H9 (cell line): ENCODE results near the gene DGKE. TPM values are rescaled to one million over a fixed set of nuclear protein-coding genes. Genes with fewer than 3 reads are reported as not detected.

ENCODE experiments used
- DNase-seq: peaks from one replicate; pipeline ENCODE4 v3.0.0-alpha.2; 2017
- H2AFZ ChIP-seq: one replicate; pipeline ENCODE4 v1.6.1; 2013; ENCODE audit warnings: mild to moderate bottlenecking, low read length, control low read depth, moderate library complexity
- H2AK5ac ChIP-seq: 2 replicates; pipeline ENCODE4 v1.6.1; 2013; ENCODE audit warnings: low read length, control low read depth, mixed read lengths; ENCODE audit not compliant: insufficient read length
- H2BK120ac ChIP-seq: one replicate; pipeline ENCODE4 v1.6.1; 2013; ENCODE audit warnings: low read depth, mild to moderate bottlenecking, low read length, control low read depth, inconsistent platforms; ENCODE audit not compliant: poor library complexity, severe bottlenecking
- H2BK12ac ChIP-seq: 2 replicates; pipeline ENCODE4 v1.6.1; 2013; ENCODE audit warnings: low read length, control low read depth, mixed read lengths, low read depth; ENCODE audit not compliant: insufficient read length
- H2BK15ac ChIP-seq: 2 replicates; pipeline ENCODE4 v1.6.1; 2013; ENCODE audit warnings: low read depth, low read length, control low read depth
- H2BK20ac ChIP-seq: one replicate; pipeline ENCODE4 v1.6.1; 2013; ENCODE audit warnings: low read depth, mild to moderate bottlenecking, low read length, control low read depth, inconsistent platforms; ENCODE audit not compliant: poor library complexity, severe bottlenecking
- H2BK5ac ChIP-seq: 2 replicates; pipeline ENCODE4 v1.6.1; 2013; ENCODE audit warnings: low read length, control low read depth, mixed read lengths; ENCODE audit not compliant: insufficient read length
- H3K14ac ChIP-seq: 2 replicates; pipeline ENCODE4 v1.6.1; 2013; ENCODE audit warnings: low read length, control low read depth; ENCODE audit not compliant: insufficient read depth
- H3K18ac ChIP-seq: 2 replicates; pipeline ENCODE4 v1.6.1; 2013; ENCODE audit warnings: low read depth, mild to moderate bottlenecking, mixed read lengths, low read length, control low read depth; ENCODE audit not compliant: insufficient read length
- H3K23ac ChIP-seq: 2 replicates; pipeline ENCODE4 v1.6.1; 2013; ENCODE audit warnings: low read length, control low read depth, mixed read lengths, low read depth; ENCODE audit not compliant: insufficient read length
- H3K23me2 ChIP-seq: 2 replicates; pipeline ENCODE4 v1.6.1; 2013; ENCODE audit warnings: low read depth, mild to moderate bottlenecking, mixed read lengths, low read length, control low read depth; ENCODE audit not compliant: insufficient read length, poor library complexity, severe bottlenecking
- H3K27ac ChIP-seq: 2 replicates; pipeline ENCODE4 v1.5.1; 2013; ENCODE audit warnings: low read length, control low read depth, mixed read lengths, low read depth; ENCODE audit not compliant: insufficient read length
- H3K27me3 ChIP-seq: 2 replicates; pipeline ENCODE4 v1.6.1; 2013; ENCODE audit warnings: low read length, control low read depth, inconsistent platforms; ENCODE audit not compliant: insufficient read depth
- H3K4ac ChIP-seq: 2 replicates; pipeline ENCODE4 v1.6.1; 2013; ENCODE audit warnings: low read depth, mild to moderate bottlenecking, control low read depth, inconsistent platforms, low read length, moderate library complexity
- H3K4me1 ChIP-seq: 2 replicates; pipeline ENCODE4 v1.6.1; 2013; ENCODE audit warnings: low read length, control low read depth, inconsistent platforms; ENCODE audit not compliant: insufficient read depth
- H3K4me2 ChIP-seq: 2 replicates; pipeline ENCODE4 v1.6.1; 2013; ENCODE audit warnings: low read length, control low read depth, mixed read lengths; ENCODE audit not compliant: insufficient read length, insufficient read depth
- H3K56ac ChIP-seq: 2 replicates; pipeline ENCODE4 v1.6.1; 2013; ENCODE audit warnings: low read depth, mild to moderate bottlenecking, mixed read lengths, low read length, control low read depth; ENCODE audit not compliant: insufficient read length
- H3K79me1 ChIP-seq: 2 replicates; pipeline ENCODE4 v1.6.1; 2013; ENCODE audit warnings: low read depth, mild to moderate bottlenecking, moderate library complexity, low read length, control low read depth, inconsistent platforms; ENCODE audit not compliant: insufficient read depth, poor library complexity, severe bottlenecking
- H3K79me2 ChIP-seq: 2 replicates; pipeline ENCODE4 v1.6.1; 2013; ENCODE audit warnings: low read length, control low read depth, inconsistent platforms; ENCODE audit not compliant: insufficient read depth
- H3K9ac ChIP-seq: 2 replicates; pipeline ENCODE4 v1.6.1; 2013; ENCODE audit warnings: low read length, control low read depth, mixed read lengths; ENCODE audit not compliant: insufficient read length; ENCODE audit errors: extremely low read depth
- H3K9me3 ChIP-seq: one replicate; pipeline ENCODE4 v1.6.1; 2013; ENCODE audit warnings: low read depth, low read length, inconsistent platforms; ENCODE audit not compliant: control insufficient read depth
- H3T11ph ChIP-seq: one replicate; pipeline ENCODE4 v1.6.1; 2013; ENCODE audit warnings: mild to moderate bottlenecking, low read length, control low read depth, inconsistent platforms
- H4K20me1 ChIP-seq: one replicate; pipeline ENCODE4 v1.6.1; 2013; ENCODE audit not compliant: control insufficient read depth, insufficient read length, insufficient read depth
- H4K5ac ChIP-seq: 2 replicates; pipeline ENCODE4 v1.6.1; 2013; ENCODE audit warnings: low read depth, mild to moderate bottlenecking, mixed read lengths, low read length, control low read depth; ENCODE audit not compliant: insufficient read length
- H4K8ac ChIP-seq: replicated peaks from 2 replicates; pipeline ENCODE4 v1.6.1; 2013; ENCODE audit warnings: low read length, control low read depth, mixed read lengths, low read depth; ENCODE audit not compliant: insufficient read length
- H4K91ac ChIP-seq: 2 replicates; pipeline ENCODE4 v1.6.1; 2013; ENCODE audit warnings: low read depth, mild to moderate bottlenecking, moderate library complexity, mixed read lengths, low read length, control low read depth; ENCODE audit not compliant: insufficient read length
- H3K27ac Mint-ChIP-seq, 3 experiments: 2 replicates in 2 of 3; 3 replicates in 1 of 3; pipeline ENCODE4 v1.8.0; 2020 to 2021; ENCODE audit warnings: mixed read lengths in 3 of 3, mild to moderate bottlenecking in 1 of 3, moderate library complexity in 1 of 3
- H3K27me3 Mint-ChIP-seq: 2 replicates; pipeline ENCODE4 v1.8.0; 2021; ENCODE audit warnings: low read depth, mild to moderate bottlenecking, moderate library complexity, mixed read lengths
- H3K36me3 Mint-ChIP-seq, 3 experiments: 2 replicates in 2 of 3; 3 replicates in 1 of 3; pipeline ENCODE4 v1.8.0; 2020 to 2021; ENCODE audit warnings: low read depth in 3 of 3, mixed read lengths in 3 of 3; ENCODE audit not compliant: insufficient read depth in 1 of 3
- H3K4me1 Mint-ChIP-seq, 2 experiments: 2 replicates each; pipeline ENCODE4 v1.8.0; 2020; ENCODE audit warnings: mixed read lengths in 2 of 2
- H3K4me3 Mint-ChIP-seq, 2 experiments: 2 replicates in 1 of 2; 3 replicates in 1 of 2; pipeline ENCODE4 v1.8.0; 2020 to 2021; ENCODE audit warnings: mild to moderate bottlenecking in 2 of 2, mixed read lengths in 2 of 2, moderate library complexity in 1 of 2
- H3K9me3 Mint-ChIP-seq, 2 experiments: 2 replicates in 1 of 2; 3 replicates in 1 of 2; pipeline ENCODE4 v1.8.0; 2020; ENCODE audit warnings: mild to moderate bottlenecking in 2 of 2, mixed read lengths in 2 of 2, moderate library complexity in 1 of 2
- CTCF ChIP-seq: fragments of 200-600 bp; sonication (generic); conservative IDR thresholded peaks from 3 replicates; pipeline ENCODE4 v1.8.0; 2021; ENCODE audit warnings: antibody characterized with exemption, mild to moderate bottlenecking
- WGBS: extraction: QIAGEN DNeasy Blood & Tissue Kit; methylation state at CpG from one replicate; pipeline ENCODE4 v1.1.7; 2013; ENCODE audit warnings: missing lambda C conversion rate, low lambda C conversion rate, mixed read lengths; ENCODE audit not compliant: insufficient read length; ENCODE audit errors: extremely low coverage; 5-methylcytosine and 5-hydroxymethylcytosine counted together
- total RNA-seq: library from RNA; stranded (reverse); gene quantifications from 2 replicates; pipeline ENCODE4 v1.2.1, GENCODE V29; 2021

The DGKE gene
- total RNA-seq, 1 experiment from 2014 or later: 4.9 TPM

DNA sequence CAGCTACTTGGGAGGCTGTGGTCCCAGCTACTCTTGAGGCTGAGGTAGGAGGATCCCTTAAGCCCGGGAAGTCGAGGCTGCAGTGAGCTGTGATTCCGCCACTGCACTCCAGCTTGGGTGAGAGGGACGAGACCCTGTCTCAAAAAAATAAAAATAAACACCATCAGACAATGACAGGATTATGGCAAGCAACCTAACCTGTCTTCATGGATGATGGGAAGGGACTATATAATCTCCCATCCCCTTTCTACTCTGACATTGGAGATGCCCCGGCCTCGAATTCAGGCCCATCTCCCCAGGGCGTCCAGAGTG, 79.0 kb downstream of the DGKE start:
- TF ChIP-seq CTCF: no peak
- Histone ChIP-seq H2BK120ac (no peak overlapping the region), H3K14ac (no peak overlapping the region), H3K9ac (no peak overlapping the region), H4K8ac (no peak overlapping the region), H4K5ac (no peak overlapping the region), H2BK5ac (no peak overlapping the region), H3K4me2 (peak overlapping the region; percentile 60), H3K79me1 (no peaks in the 10 kb centered on the region), H3K23me2 (peaks cover 21% of the 10 kb centered on the region), H2BK12ac (no peak overlapping the region), H2AFZ (no peak overlapping the region), H3K79me2 (no peaks in the 10 kb centered on the region; the same call in 1 of the 2 replicates), H2BK20ac (no peak overlapping the region), H2AK5ac (no peak overlapping the region), H3K4me1 (no peaks in the 10 kb centered on the region; the same call in 1 of the 2 replicates), H3K27ac (no peak overlapping the region), H4K91ac (no peak overlapping the region), H3K23ac (no peak overlapping the region), H3K9me3 (no peaks in the 10 kb centered on the region), H4K20me1 (no peaks in the 10 kb centered on the region), H2BK15ac (no peak overlapping the region), H3K27me3 (peaks cover 2% of the 10 kb centered on the region; the same call in 1 of the 2 replicates), H3K56ac (no peak overlapping the region), H3T11ph (no peak overlapping the region), H3K18ac (no peak overlapping the region), H3K4ac (no peak overlapping the region)
- H3K4me1 Mint-ChIP-seq: peaks cover 14 to 18% of the 10 kb centered on the region in 2 experiments
- peaks cover 34% of the 10 kb centered on the region for H3K27me3 Mint-ChIP-seq
- no CpG with 5 or more reads among the region's 7 CpGs for WGBS
- H3K4me3 Mint-ChIP-seq: peak overlapping the region; percentile 79 to 96
- peaks cover 0 to 7% of the 10 kb centered on the region in 2 experiments; a peak in 2 of 5 replicates for H3K9me3 Mint-ChIP-seq
- H3K27ac Mint-ChIP-seq: no peak overlapping the region
- no peak for DNase-seq
- H3K36me3 Mint-ChIP-seq: peaks cover 0 to 15% (median 7%) of the 10 kb centered on the region in 3 experiments; a peak in 5 of 7 replicates
